A673 (cell line): ENCODE measurements around the gene HPCAL4. TPM values are rescaled to one million over a fixed set of nuclear protein-coding genes. Genes with fewer than 3 reads are reported as not detected.

Experiments
- BruUV-seq: library from RNA; stranded (reverse); fragments of 400-500 nt; replicated peaks from 2 replicates; lab custom pipeline; 2021; lab: Mats Ljungman, UMichigan
- CTCF ChIA-PET: fragments of 300-600 bp; sonication (Branson Sonifier 250); formaldehyde crosslinking; loops from one replicate; lab custom pipeline; 2022; ENCODE audit warnings: antibody characterized with exemption; lab: Charles Lee
- POLR2A ChIA-PET: fragments of 300-600 bp; sonication (Branson Sonifier 250); formaldehyde crosslinking; loops from one replicate; lab custom pipeline; 2022; ENCODE audit warnings: antibody characterized with exemption; ENCODE audit not compliant: low non-redundant PET; lab: Charles Lee
- DNase-seq: peaks from one replicate; pipeline ENCODE4 v3.0.0-alpha.2; 2015; ENCODE audit warnings: low spot score
- H3K27ac ChIP-seq: fragments of 200-600 bp; sonication (generic); 2 replicates; pipeline ENCODE4 v1.5.1; 2016; ENCODE audit warnings: mixed run types, low read depth, mild to moderate bottlenecking, mixed read lengths, antibody characterized with exemption, low read length; ENCODE audit not compliant: poor library complexity, severe bottlenecking
- H3K27me3 ChIP-seq: fragments of 200-600 bp; sonication (generic); replicated peaks from 2 replicates; pipeline ENCODE4 v1.6.1; 2017; ENCODE audit warnings: mixed run types, low read depth, mild to moderate bottlenecking, mixed read lengths, antibody characterized with exemption, low read length; ENCODE audit not compliant: insufficient read depth, poor library complexity
- H3K36me3 ChIP-seq: fragments of 200-600 bp; sonication (generic); 2 replicates; pipeline ENCODE4 v1.6.1; 2016; ENCODE audit warnings: mixed run types, mild to moderate bottlenecking, mixed read lengths, antibody characterized with exemption, low read length; ENCODE audit not compliant: insufficient read depth, poor library complexity, severe bottlenecking
- H3K4me1 ChIP-seq: fragments of 200-600 bp; sonication (generic); 2 replicates; pipeline ENCODE4 v1.6.1; 2017; ENCODE audit warnings: mixed run types, mild to moderate bottlenecking, mixed read lengths, antibody characterized with exemption, low read length; ENCODE audit not compliant: insufficient read depth, poor library complexity, severe bottlenecking
- H3K4me3 ChIP-seq: fragments of 200-600 bp; sonication (generic); 2 replicates; pipeline ENCODE4 v1.5.1; 2016; ENCODE audit warnings: low read depth, mixed run types, mild to moderate bottlenecking, mixed read lengths, low read length; ENCODE audit not compliant: poor library complexity, severe bottlenecking
- H3K9me3 ChIP-seq: fragments of 200-600 bp; sonication (generic); 2 replicates; pipeline ENCODE4 v1.6.1; 2016; ENCODE audit warnings: mixed run types, low read depth, mild to moderate bottlenecking, mixed read lengths, antibody characterized with exemption, low read length; ENCODE audit not compliant: poor library complexity, severe bottlenecking
- EZH2 ChIP-seq: fragments of 200-600 bp; sonication (generic); IDR thresholded peaks from 2 replicates; pipeline ENCODE4 v1.6.1; 2017; ENCODE audit warnings: borderline replicate concordance, low read depth, mild to moderate bottlenecking, mixed read lengths, antibody characterized with exemption, low read length; ENCODE audit not compliant: poor library complexity, severe bottlenecking
- intact Hi-C: fragments of 100-400 bp; cut with micrococcal nuclease; formaldehyde crosslinking; loops from one replicate; pipeline ENCODE4 v1.10.0; 2022; ENCODE audit not compliant: unreplicated experiment
- total RNA-seq: library from RNA; stranded (reverse); gene quantifications from 2 replicates; pipeline ENCODE4 v1.2.3, GENCODE V29; 2021
- TF ChIP-seq, protein P1 (sequence below): fragments of 300-800, 200-600 bp; sonication (generic); conservative IDR thresholded peaks from 2 replicates; pipeline ENCODE4 v1.5.1; 2017; ENCODE audit warnings: low read depth, mild to moderate bottlenecking, antibody characterized with exemption, low read length, moderate library complexity, mixed read lengths

The HPCAL4 gene
- total RNA-seq, 1 experiment from 2014 or later: not detected

DNA sequence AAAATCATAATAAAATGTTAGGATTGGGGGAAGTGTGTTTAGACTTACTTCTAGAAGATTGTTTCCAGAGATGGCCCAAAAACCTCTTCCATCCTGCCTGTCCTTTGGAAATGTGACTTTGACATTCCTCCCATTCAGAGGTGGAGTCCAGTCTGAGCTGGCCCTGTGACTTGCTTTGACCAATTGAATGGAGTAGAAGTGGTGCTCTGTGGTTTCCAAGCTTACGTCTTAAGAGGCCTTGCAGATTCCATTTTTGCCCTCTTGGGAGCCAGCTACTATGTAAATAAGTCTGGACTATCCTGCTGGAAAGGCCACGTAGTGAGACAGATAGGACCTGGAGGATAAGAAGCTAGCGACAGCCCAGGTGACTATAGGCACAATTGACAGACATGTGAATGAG lies 18.0 kb downstream of the HPCAL4 start:
- H3K27ac ChIP-seq: no peak overlapping the region
- H3K9me3 ChIP-seq: no peaks in the 10 kb centered on the region
- no peak for DNase-seq
- H3K27me3 ChIP-seq: peaks cover 45% of the 10 kb centered on the region
- TF ChIP-seq EZH2: no peak
- TF ChIP-seq, protein P1, sequence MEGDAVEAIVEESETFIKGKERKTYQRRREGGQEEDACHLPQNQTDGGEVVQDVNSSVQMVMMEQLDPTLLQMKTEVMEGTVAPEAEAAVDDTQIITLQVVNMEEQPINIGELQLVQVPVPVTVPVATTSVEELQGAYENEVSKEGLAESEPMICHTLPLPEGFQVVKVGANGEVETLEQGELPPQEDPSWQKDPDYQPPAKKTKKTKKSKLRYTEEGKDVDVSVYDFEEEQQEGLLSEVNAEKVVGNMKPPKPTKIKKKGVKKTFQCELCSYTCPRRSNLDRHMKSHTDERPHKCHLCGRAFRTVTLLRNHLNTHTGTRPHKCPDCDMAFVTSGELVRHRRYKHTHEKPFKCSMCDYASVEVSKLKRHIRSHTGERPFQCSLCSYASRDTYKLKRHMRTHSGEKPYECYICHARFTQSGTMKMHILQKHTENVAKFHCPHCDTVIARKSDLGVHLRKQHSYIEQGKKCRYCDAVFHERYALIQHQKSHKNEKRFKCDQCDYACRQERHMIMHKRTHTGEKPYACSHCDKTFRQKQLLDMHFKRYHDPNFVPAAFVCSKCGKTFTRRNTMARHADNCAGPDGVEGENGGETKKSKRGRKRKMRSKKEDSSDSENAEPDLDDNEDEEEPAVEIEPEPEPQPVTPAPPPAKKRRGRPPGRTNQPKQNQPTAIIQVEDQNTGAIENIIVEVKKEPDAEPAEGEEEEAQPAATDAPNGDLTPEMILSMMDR: no peak
- H3K36me3 ChIP-seq: no peaks in the 10 kb centered on the region
- no TSS peak for BruUV-seq
- no peaks in the 10 kb centered on the region for H3K4me1 ChIP-seq
- intact Hi-C loops: no loop called here
- POLR2A ChIA-PET: interaction anchor here (0.8 kb wide), 1 partner anchor 18 kb away, joined by 3 read pairs; the partner anchor contains the start of gene HPCAL4
- CTCF ChIA-PET: no interaction called here
- no peak overlapping the region for H3K4me3 ChIP-seq

DNA sequence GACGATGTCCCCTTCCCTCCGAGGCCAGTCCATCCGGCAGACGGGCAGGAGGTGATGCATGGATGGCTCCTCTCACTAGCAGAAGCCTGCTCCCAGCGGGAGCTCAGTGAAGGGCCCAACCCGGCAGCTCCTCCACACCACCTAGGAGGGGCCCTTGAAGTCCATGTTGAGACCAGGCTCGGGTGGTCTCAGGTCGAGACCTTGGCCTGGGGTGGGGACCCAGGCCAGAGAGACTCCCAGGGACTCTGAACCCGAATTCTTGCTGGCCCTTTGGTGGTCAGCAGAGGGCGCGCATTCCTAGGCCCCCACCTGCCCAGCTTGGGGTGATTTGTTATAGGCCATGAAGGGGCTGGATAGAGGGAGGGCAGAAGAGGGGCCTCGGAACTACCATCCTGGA lies 18.7 kb downstream of the HPCAL4 start:
- Histone ChIP-seq H3K36me3 (no peaks in the 10 kb centered on the region), H3K27ac (no peak overlapping the region), H3K4me3 (no peak overlapping the region), H3K27me3 (peaks cover 45% of the 10 kb centered on the region), H3K4me1 (no peaks in the 10 kb centered on the region), H3K9me3 (no peaks in the 10 kb centered on the region)
- BruUV-seq: no TSS peak
- POLR2A ChIA-PET: no interaction called here
- no peak for DNase-seq
- intact Hi-C loops: no loop called here
- CTCF ChIA-PET: no interaction called here
- no peak for TF ChIP-seq EZH2
- TF ChIP-seq, protein P1: peak; percentile 27; the same call in 1 of the 2 replicates

DNA sequence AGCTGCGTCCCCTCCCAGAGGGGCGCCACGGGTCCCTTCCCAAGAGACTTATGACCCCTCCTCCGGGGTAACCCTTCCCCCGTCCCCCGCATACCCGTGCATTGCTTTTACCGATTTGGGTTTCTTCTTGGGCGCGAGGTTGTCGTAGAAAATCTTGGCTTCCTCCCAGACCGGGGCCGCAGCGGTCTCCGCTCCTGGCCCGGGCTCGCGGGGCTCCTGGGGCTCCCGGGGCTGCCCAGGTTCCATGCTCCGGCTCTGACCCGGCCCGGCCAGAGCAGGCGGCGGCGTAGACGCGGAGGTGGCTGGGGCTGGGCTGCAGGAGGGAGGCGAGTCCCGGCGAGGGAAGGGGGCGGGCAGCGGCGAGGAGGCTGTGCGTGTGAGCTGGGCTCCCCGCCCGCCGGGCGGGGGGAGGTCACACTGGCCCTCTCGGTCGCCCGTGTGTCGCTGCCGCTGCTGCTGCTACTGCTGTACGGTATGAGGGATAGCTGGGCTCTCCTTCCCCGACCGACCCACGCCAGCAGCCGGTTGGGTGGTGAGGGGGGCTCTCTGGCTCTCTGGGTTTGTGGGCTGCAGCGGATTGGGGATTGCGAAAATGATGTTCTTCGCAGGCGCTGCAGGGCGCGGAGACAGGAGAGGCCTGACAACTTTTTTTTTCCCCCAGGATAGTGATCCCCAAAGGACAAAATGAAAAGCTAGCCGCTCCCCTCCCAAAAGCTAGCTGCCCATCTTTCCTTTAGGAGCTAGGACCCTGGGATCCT lies 19.3 kb downstream of the HPCAL4 start, which contains the start of gene NT5C1A:
NT5C1A (minus strand) TSS at position 315 of the 758 bp plus-strand sequence; CDS start at position 246, 69 bp downstream.
- peaks cover 45% of the 10 kb centered on the region for H3K27me3 ChIP-seq
- POLR2A ChIA-PET: no interaction called here

More for the DNA sequence above, 19.3 kb downstream of the HPCAL4 start, which contains the start of gene NT5C1A:
- Histone ChIP-seq H3K36me3 (no peaks in the 10 kb centered on the region), H3K4me1 (no peaks in the 10 kb centered on the region), H3K27ac (no peak within 1 kb of the TSS), H3K9me3 (no peaks in the 10 kb centered on the region), H3K4me3 (peak within 1 kb of the TSS; percentile 43)
- CTCF ChIA-PET: interaction anchor here (1.5 to 1.9 kb wide), 2 partner anchors 14 to 48 kb away, joined by 4 to 9 read pairs; no protein-coding TSS in a partner anchor
- no TSS peak for BruUV-seq
- intact Hi-C loops: no loop called here
- no peak for DNase-seq
- TF ChIP-seq, protein P1: no peak
- TF ChIP-seq EZH2: no peak
